BJ (cell line): ENCODE measurements around the gene MEGF8. TPM values are rescaled to one million over a fixed set of nuclear protein-coding genes. Genes with fewer than 3 reads are reported as not detected.

ENCODE experiments used
- CTCF ChIA-PET: fragments of 350-600 bp; formaldehyde crosslinking; extraction: SDS; loops from one replicate; lab custom pipeline; 2021; ENCODE audit warnings: antibody characterized with exemption, inconsistent platforms; lab: Yijun Ruan, JAX
- POLR2A ChIA-PET: fragments of 300-600 bp; sonication (Branson Sonifier 250); formaldehyde crosslinking; extraction: SDS; loops from one replicate; lab custom pipeline; 2021; ENCODE audit warnings: antibody characterized with exemption; lab: Charles Lee
- DNase-seq: peaks from one replicate; pipeline ENCODE4 v3.0.0-alpha.2; 2011; ENCODE audit warnings: low read depth
- H3K27me3 ChIP-seq: 2 replicates; pipeline ENCODE4 v1.6.0; 2011; ENCODE audit warnings: low read length; ENCODE audit not compliant: control insufficient read depth, insufficient read depth
- H3K36me3 ChIP-seq: 2 replicates; pipeline ENCODE4 v1.5.1; 2011; ENCODE audit warnings: low read length; ENCODE audit not compliant: control insufficient read depth, insufficient read depth
- H3K4me3 ChIP-seq: 2 replicates; pipeline ENCODE4 v1.5.1; 2011; ENCODE audit warnings: low read depth, mild to moderate bottlenecking, control low read depth, low read length
- CTCF ChIP-seq: IDR thresholded peaks from 2 replicates; pipeline ENCODE4 v1.5.1; 2011; ENCODE audit warnings: low read depth, mild to moderate bottlenecking, control low read depth, inconsistent platforms, low read length, moderate library complexity; ENCODE audit not compliant: insufficient read depth
- polyA plus RNA-seq: library from polyadenylated mRNA; depleted of rRNA; stranded (reverse); fragments of >200 nt; gene quantifications from 2 replicates; pipeline ENCODE4 v1.2.3, GENCODE V29; 2011

The MEGF8 gene
- polyA plus RNA-seq, 1 experiment, result 9.6 TPM

GRCh38 chr19:42349378-42350107, 24.1 kb downstream of the MEGF8 start:
- no peak overlapping the region for H3K4me3 ChIP-seq
- TF ChIP-seq CTCF, result no peak
- no peaks in the 10 kb centered on the region for H3K27me3 ChIP-seq
- ChIA-PET POLR2A (no interaction called here), CTCF (interaction anchor here (0.5 kb wide), 1 partner anchor 34 kb away, joined by 3 read pairs; no protein-coding TSS in a partner anchor)
- DNase-seq, result no peak
- H3K36me3 ChIP-seq, result peaks cover 9% of the 10 kb centered on the region

- CTCF ChIA-PET, result no interaction called here
- no peak for DNase-seq
- POLR2A ChIA-PET, result no interaction called here
These were observed 25.0 kb downstream of the MEGF8 start for GRCh38 chr19:42350417-42350816.

GRCh38 chr19:42351079-42351735, 25.8 kb downstream of the MEGF8 start:
- H3K4me3 ChIP-seq, result no peak overlapping the region
- no peak for TF ChIP-seq CTCF
- no peaks in the 10 kb centered on the region for H3K27me3 ChIP-seq
- H3K36me3 ChIP-seq, result peaks cover 11% of the 10 kb centered on the region
- DNase-seq, result no peak
- CTCF ChIA-PET, result no interaction called here
- POLR2A ChIA-PET, result no interaction called here

More at GRCh38 chr19:42350417-42350816, 25.0 kb downstream of the MEGF8 start:
- H3K4me3 ChIP-seq, result no peak overlapping the region
- peaks cover 9% of the 10 kb centered on the region for H3K36me3 ChIP-seq
- TF ChIP-seq CTCF, result no peak
- no peaks in the 10 kb centered on the region for H3K27me3 ChIP-seq

GRCh38 chr19:42352301-42353259, 27.1 kb downstream of the MEGF8 start:
- POLR2A ChIA-PET, result no interaction called here
- no peak overlapping the region for H3K4me3 ChIP-seq
- CTCF ChIA-PET, result no interaction called here
- DNase-seq, result no peak
- H3K27me3 ChIP-seq, result no peaks in the 10 kb centered on the region
- no peak for TF ChIP-seq CTCF
- H3K36me3 ChIP-seq, result peaks cover 12% of the 10 kb centered on the region
